Activated CD4-positive, CD25-positive, alpha-beta regulatory T cell treated with anti-CD3 and anti-CD28 coated beads, Interleukin-2, amount 50 U/mL, for 16 hours (primary cell): Measurements from ENCODE around the gene BRF1.

Experiments used
- DNase-seq: peaks from one replicate; pipeline ENCODE4 v3.0.0-alpha.2; 2020; ENCODE audit warnings: low read depth, low spot score

BRF1 gene

DNA sequence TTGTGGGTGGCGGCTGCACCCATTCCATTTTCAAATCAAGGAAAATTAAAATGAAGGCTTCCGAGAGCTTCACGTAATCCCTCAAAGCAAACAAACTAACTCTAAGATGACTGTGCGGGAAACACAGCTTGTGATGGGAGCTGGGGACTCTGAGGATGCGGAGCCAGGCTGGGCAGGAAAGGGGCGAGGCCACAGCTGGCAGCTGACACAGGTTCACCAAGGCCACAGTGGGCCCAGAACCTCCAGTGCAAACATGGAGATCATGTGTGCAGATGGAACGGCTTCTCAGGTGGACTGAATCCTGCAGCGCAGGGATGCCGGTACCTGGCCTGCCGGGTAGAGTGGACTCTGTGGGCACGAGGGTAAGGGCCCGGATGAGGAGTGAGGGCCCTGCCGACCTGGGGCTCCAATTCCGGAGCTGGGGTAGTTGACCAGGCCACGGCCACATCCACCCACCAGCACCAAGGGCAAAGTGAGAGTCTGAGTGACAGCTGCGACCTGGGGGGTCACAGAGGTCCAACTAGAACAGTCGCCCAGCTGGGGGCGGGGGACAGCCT, 71.6 kb downstream of the BRF1 start:
- no peak for DNase-seq

- no peak for DNase-seq
These were observed 72.2 kb downstream of the BRF1 start for GRCh38 chr14:105228562-105228961.

DNA sequence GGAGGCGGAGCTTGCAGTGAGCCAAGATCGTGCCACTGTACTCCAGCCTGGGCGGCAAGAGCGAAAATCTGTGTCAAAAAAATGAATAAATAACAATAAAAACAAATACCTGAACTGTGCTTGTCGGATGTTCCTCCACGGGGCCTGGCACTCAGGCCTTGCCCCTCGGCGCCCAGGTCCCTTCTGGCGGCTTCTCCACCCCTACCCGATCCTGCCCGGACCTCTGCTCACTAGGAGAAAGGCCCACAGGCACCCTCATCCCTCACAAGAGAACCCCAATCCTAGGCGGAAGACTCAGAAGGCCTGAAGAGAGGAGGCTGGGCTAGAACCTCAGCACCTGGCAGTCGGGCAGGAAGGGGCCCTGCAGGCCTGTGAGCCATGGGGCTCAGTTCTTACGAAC, 73.5 kb downstream of the BRF1 start:
- DNase-seq = no peak

DNA sequence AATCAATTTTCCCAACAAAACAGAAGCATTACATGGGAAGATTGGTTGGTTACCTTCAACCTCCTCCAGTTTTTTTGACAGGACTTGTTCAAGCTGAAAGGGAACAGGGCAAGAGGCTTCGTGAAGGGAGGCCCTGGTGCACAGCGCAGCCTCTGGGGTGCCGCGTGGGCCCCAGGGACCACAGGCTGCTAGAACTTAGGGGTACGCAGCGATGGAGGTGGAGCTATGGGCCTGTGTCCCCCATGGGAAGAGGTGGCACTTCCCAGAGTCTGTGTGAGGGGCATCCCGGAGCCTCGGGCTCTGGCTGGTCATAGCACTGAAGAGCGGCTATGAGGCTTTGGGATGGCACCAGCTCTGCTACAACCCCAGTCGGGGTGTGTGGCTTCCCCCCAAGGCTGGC, 74.6 kb downstream of the BRF1 start:
- DNase-seq = no peak

DNA sequence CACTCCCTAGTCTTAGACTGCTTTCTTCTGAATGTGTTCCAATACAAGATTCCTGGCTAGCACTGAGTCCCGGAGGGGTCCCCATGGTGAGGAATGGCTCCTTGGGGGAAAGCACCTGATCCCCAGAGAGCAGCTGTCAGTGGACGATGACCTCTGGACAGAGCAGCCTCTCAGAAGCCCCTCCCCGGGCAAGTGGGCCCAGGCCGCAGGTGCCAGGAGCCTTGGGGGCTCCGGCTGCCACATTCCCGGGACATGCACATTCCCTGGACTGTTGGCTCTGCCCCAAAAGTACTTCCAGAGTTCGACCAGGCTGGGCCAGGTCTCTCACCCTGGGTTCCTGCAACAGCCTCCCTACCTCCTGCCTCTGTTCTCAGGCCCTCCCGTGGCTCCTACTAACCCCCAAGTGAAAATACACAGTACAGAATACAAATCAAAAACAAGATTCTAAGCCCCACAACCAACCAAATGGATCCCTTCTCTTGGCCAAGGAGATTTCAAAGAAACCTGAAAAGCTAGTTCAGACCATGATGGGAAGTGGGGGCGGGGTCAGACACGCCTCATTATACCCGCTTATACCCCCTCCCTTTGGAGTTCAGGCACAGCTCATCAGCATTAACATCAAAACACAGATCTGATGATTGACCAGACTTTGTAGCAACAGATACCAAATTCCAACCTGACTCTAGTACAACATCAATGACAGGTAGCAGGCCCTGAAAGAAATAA, 75.8 kb downstream of the BRF1 start:
- no peak for DNase-seq

- no peak for DNase-seq
These were observed 76.8 kb downstream of the BRF1 start for GRCh38 chr14:105223770-105224544.

GRCh38 chr14:105223260-105223659, 77.5 kb downstream of the BRF1 start:
- no peak for DNase-seq

GRCh38 chr14:105221598-105222178, 79.1 kb downstream of the BRF1 start:
- DNase-seq = no peak

- DNase-seq = no peak
These were observed 79.9 kb downstream of the BRF1 start for GRCh38 chr14:105220699-105221597.

GRCh38 chr14:105219753-105220152, 81.0 kb downstream of the BRF1 start:
- DNase-seq = no peak

GRCh38 chr14:105219043-105219612, 81.7 kb downstream of the BRF1 start:
- DNase-seq = no peak

GRCh38 chr14:105218611-105219010, 82.2 kb downstream of the BRF1 start:
- no peak for DNase-seq

DNA sequence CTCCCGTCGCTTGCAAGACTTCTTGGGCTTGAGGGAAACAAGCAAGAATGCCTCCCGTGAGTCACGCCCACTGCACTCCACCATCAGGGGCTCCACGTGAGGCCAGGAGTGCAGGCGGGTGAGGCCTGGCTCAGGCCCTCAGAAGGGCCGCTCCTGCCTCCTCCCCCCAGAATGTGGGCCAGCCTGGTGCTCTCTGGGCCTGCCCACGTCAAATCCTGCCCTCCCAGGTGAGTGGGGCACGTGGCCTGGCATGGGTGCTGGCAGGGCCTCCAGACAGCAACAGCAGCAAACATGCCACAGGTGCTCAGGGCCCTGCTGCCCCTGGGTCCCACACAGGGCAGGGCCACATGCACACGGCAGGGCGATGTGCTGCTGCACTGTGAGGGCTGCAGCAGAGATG, 83.0 kb downstream of the BRF1 start:
- no peak for DNase-seq

GRCh38 chr14:105216490-105217247, 84.1 kb downstream of the BRF1 start:
- no peak for DNase-seq

GRCh38 chr14:105215602-105216001, 85.2 kb downstream of the BRF1 start:
- no peak for DNase-seq

DNA sequence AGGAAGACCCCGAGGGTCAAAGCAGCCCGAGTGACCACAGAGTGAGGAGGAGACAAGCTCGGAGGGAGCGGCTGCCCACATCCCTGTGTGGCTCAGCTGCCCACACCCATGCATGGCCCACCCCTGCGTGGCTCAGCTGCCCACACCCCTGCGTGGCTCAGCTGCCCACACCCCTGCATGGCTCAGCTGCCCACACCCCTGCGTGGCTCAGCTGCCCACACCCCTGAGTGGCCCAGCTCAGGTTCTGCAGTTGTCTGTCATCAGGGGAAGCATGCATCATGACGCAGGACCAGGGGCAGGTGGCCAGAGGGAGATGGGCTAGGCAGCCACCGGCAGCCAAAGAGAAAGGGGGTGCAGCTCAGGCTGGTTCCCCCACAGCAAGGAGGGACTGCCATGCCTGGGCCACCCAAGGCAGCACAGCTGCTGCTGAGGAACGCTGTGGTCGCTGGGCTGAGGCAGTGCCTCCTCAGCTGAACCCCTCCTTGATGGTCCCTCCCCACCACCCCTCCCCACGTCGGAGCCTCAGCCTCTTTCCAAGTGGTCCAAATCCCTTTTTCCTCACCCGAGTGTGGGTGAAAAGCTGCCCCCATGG, 86.4 kb downstream of the BRF1 start:
- DNase-seq = no peak

DNA sequence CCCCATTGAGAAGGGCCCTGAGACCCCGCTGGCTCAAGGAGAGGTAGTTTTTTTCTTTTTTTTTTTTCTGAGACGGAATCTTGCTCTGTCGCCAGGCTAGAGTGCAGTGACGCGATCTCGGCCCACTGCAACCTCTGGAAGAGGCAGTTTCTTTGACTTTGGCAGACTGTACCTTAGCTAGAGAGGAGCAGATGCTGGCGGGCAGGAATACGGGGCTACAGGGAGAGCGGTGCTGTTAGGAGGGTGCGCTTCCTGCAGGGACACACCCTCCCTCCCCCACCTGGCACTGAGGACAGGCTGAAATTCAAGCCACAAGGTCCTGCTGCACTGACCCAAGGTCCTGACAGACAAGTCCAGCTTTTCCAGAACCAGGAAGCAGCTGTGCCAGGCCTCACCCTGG, 87.4 kb downstream of the BRF1 start:
- no peak for DNase-seq

- DNase-seq = no peak
These were observed 88.1 kb downstream of the BRF1 start for GRCh38 chr14:105212541-105213300.

DNA sequence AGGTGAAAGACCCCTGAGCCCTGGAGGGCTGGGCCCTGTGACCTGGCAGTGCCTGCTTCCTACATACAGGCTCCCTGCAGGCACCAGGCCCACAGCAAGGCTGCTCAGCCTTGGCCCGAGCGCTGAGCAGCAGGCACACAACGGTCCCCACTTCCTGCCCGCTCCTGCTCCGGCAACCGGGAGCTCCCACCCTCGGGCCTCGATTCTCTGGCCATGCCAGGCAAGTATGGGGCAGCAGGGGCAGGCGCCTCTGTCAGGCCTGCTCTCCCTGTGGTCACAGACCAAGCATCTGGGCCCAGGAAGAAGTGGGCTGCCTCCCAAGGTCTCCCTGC, 89.1 kb downstream of the BRF1 start:
- no peak for DNase-seq
